Measurements from ENCODE around the gene OPCML.

Gene OPCML

GRCh38 chr11:132844956-132845696, 687.2 kb downstream of the OPCML start:
- no peak for DNase-seq (ENCODE audit: low read depth)

- DNase-seq (ENCODE audit: low read depth), result no peak
Measured at GRCh38 chr11:132840660-132841059, 691.6 kb downstream of the OPCML start.

- DNase-seq (ENCODE audit: low read depth), result no peak
Measured at GRCh38 chr11:132840191-132840590, 692.1 kb downstream of the OPCML start.

- no peak for DNase-seq (ENCODE audit: low read depth)
Measured at GRCh38 chr11:132839236-132839945, 692.9 kb downstream of the OPCML start.

- no peak for DNase-seq (ENCODE audit: low read depth)
Measured at GRCh38 chr11:132838627-132839026, 693.7 kb downstream of the OPCML start.

DNA sequence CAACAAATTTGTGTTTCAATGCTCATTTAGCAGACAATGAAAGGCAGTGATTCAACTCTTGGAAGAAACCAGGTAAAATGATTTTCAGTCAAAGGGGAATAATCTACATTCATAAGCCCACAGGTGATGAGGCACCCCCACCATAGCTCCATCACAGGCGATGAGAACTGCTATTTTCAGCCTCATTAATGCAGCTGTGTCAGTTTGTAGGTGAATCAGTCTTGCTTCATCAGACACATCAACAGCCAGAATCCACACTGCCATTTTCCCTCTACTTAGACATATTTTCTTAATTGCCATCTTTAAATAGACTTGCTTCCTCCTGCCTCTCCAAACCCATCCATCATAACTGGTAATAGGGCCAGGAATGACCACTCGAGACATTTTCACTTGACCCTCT, 701.0 kb downstream of the OPCML start:
- no peak for DNase-seq (ENCODE audit: low read depth)

DNA sequence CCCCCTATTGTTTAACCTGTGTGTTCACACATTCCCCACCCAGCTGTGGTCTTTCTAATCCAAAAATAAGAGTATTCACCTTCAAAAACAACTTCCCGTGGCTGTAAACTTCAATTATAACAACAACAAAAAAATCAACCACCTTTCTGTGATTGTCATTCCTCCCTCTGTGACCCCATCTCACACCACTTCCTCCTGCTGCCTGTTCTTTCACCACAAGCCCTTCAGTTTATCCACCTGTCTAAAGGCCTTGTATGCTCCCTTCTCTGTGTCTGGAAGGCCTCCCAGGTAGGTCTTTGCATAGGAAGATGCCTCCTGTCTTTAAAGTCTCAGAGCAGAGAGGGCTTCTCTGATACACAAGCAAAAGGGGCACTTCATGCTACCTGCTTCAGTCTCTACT, 707.7 kb downstream of the OPCML start:
- DNase-seq (ENCODE audit: low read depth), result no peak

GRCh38 chr11:132822276-132822675, 710.0 kb downstream of the OPCML start:
- DNase-seq (ENCODE audit: low read depth), result no peak

DNA sequence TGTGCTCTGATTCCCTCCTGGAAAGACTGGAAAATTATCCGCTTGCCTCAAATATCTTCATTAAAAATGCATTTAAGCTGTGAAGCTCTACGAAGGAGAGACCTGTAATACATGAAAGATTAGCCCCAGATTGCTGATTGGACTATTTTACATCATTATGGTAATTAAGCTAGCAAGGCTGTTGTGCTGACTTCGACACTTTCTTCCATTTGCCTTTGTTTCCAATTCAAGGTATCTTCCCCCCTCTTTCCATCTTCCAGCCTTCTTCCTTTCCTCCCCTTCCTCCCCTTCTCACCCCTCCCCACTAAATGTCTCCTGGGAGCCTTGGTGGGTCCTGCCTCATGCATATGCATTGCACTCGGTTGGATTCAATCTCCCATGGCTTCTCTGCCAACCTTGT, 710.8 kb downstream of the OPCML start:
- DNase-seq (ENCODE audit: low read depth), result no peak

DNA sequence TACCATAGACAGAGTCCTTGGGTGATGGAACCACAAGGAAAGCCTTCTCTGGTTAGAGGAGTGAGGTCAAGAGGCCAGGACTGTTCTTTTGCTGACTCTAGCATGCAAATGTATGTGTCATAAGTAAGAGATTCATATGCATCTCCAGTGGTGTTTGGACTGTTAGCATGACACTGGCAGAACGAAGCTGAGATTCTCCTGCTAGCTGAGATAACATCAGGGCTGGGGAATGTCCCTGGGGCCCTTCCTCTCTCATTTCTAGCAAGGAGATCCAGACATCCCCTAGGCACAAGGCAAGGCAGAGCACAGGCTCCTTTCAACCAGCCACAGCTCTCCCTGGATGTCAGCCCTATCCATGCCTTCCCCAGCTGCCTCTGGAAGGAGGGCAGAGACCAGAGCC, 711.3 kb downstream of the OPCML start:
- no peak for DNase-seq (ENCODE audit: low read depth)

DNA sequence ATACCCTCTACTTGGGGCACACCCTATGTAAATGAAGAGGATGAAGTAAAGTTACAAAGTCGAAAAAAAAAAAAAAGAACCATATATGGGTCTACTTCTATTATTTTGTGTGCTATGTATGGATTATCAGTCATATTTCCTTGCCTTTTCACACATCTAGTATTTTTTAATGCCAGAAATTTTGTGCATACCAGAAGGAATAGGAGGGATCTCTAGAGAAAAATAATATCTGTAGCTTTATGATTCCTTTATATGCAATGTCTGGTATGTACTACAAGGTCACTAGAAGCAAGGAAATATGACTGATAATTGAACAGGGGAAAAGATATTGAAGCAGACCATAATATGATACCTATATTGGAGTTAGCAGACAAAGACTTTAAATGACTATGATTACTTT, 713.4 kb downstream of the OPCML start:
- no peak for DNase-seq (ENCODE audit: low read depth)

DNA sequence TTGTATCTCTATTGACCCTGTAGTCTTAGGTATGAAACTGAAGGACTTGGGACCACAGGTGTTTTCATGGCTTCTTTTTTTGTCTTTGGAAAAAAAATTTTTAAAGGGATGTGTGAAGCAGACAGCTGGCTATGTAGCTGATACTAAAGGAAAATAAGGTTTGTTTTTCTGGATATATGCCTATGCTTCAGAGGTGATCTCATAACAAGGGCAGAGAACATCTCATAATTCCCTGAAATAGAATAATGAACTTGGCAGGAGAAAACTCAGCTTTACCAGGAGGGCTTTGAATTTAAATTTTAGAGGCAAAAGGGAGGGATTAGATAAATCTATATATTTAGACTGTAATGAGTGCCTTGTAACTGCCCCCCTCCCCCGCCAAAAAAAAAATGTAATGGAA, 714.9 kb downstream of the OPCML start:
- no peak for DNase-seq (ENCODE audit: low read depth)

GRCh38 chr11:132814410-132814809, 717.9 kb downstream of the OPCML start:
- no peak for DNase-seq (ENCODE audit: low read depth)

- DNase-seq (ENCODE audit: low read depth), result no peak
Measured at GRCh38 chr11:132811649-132812048, 720.7 kb downstream of the OPCML start.

DNA sequence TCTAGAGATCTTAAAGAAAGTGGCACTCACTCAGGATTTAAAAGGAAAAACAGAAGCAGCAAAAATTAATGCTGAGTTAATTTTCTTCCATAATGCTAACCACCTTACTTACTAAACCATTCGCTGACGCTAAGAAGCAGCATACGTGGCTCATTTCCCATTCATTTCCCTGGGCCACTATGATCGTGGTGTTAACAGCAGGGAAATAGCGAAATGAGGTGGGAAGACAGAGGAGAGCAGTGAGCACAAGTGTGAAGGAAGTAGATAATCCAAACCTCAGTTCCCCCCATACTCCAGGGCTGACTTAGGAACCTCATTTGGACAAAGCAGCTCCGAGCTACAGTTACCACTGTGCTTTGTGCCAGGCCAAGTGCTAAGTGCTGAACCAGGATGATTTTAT, 723.2 kb downstream of the OPCML start:
- no peak for DNase-seq (ENCODE audit: low read depth)

- DNase-seq (ENCODE audit: low read depth), result no peak
Measured at GRCh38 chr11:132804258-132804657, 728.0 kb downstream of the OPCML start.

GRCh38 chr11:132803436-132803835, 728.9 kb downstream of the OPCML start:
- no peak for DNase-seq (ENCODE audit: low read depth)

DNA sequence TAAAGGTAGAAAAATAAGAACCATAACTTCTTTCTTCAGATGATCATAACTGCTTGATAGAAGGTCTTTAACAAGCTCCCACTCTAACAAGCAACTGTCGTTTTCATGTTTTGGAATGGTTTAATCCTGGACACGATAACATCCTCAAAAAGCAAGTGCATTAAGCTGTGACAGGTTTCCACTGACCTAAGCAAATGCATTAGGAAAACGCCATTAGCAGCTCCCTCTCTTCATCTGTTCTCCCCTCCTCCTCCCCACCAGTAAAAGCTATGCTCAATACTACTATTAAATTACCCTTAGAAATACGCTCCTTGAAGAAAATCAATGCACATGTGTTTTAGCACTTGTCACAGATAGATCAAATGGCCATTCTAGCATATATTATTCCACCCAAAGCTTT, 729.4 kb downstream of the OPCML start:
- DNase-seq (ENCODE audit: low read depth), result no peak

GRCh38 chr11:132793831-132794230, 738.5 kb downstream of the OPCML start:
- DNase-seq (ENCODE audit: low read depth), result no peak

DNA sequence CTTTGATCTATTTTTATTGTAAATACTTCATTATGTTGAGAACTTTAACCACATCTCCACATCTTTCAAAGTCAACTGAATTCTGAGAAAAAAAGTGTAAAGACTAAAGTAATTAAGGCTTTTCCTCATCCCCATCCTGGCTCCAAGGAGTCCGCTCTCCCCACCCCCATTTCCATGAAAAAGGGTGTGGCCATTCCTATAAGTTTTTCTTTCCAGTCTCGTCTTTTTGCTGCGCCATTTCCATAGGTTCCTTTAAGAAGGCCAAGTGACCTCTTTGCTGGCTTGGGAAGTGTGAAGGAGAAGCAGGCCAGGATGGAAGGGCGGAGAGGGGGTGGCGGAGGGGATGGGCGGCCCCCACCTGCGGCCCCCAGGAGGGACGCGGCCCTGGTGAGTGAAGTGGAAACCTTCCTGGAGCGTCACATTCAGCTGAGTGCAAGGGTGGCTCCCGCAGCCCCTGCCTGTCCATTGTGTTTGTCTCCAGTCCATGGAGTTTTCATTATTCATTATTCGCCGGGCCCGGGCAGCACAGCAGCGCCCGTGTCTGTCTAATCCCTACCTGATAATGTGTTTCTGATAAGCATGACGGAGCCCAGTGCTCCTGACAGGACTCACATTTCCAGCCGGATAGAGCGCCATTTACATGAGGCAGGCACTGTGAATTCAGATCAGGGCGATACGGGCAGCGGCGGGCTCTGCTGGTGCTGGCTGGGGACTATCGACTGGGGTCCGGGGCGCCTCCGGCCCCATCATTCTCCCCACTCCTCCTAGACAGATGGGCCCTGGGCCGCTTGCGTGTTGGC, 739.8 kb downstream of the OPCML start:
- DNase-seq (ENCODE audit: low read depth), result no peak

DNA sequence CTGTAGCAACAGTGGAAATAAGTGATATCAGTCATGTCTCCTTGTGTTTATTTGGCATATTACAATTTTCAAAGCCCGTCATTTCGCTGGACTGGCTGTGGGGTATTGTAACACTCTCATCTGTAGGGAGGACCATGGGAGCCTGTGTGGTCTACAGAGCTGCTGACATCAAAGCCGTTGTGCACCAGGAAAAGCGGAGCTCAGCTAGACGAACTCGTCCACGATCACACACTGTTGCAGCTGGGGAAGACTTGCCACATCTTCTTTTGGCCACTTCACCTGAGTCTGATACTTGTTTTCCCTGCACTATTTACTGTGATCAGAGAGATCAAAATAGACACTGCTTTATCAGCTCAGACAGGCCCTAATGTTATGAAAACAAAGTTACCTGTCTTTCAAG, 741.3 kb downstream of the OPCML start:
- no peak for DNase-seq (ENCODE audit: low read depth)

GRCh38 chr11:132790466-132790865, 741.8 kb downstream of the OPCML start:
- no peak for DNase-seq (ENCODE audit: low read depth)

DNA sequence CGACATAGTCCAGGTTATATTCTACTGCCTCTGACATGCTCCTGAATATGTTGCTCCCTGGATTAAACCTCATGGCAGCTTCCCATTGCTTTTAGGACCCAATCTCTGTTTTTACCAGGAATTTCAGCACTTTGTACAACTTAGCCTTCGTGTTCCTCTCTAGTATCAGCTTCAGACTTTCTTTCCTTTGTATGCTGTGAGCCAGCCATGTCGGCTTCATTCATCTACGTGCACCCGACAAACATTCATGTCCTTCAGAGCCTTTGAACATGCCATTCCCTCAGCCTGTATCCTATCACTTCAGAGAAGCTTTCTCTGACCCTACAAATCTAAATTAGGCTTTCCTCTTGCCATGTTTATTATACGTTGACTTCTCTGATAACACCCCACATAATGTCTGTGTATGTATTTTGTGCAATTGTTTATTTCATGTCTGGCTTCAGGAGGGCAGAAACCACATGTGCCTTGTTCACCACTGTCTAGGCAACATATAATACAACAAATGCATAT, 743.4 kb downstream of the OPCML start:
- no peak for DNase-seq (ENCODE audit: low read depth)
